Activated B cell treated with CpG ODN at 0.5 μM for 24 hours (primary cell): ENCODE results near the gene FKBP8. TPM values are rescaled to one million over a fixed set of nuclear protein-coding genes. Genes with fewer than 3 reads are reported as not detected.

Experiments used
- ATAC-seq: fragments of 200-7000 bp; cut with Tn5 transposase; one replicate; pipeline ENCODE4 v1.10.0; 2021; ENCODE audit warnings: low read depth, mild to moderate bottlenecking, moderate library complexity
- CTCF ChIA-PET: fragments of 350-600 bp; sonication (Branson Sonifier 250); formaldehyde crosslinking; loops from one replicate; lab custom pipeline; 2021; ENCODE audit warnings: antibody characterized with exemption; lab: Charles Lee
- POLR2A ChIA-PET: fragments of 350-600 bp; sonication (Branson Sonifier 250); formaldehyde crosslinking; loops from one replicate; lab custom pipeline; 2021; ENCODE audit warnings: antibody characterized with exemption; lab: Charles Lee
- DNase-seq: peaks from one replicate; pipeline ENCODE4 v3.0.0; 2022
- H3K27ac Mint-ChIP-seq: one replicate; pipeline ENCODE4 v1.8.0; 2020; ENCODE audit warnings: mixed read lengths
- H3K27me3 Mint-ChIP-seq: one replicate; pipeline ENCODE4 v1.8.0; 2021; ENCODE audit warnings: mixed read lengths
- H3K36me3 Mint-ChIP-seq: one replicate; pipeline ENCODE4 v1.8.0; 2021; ENCODE audit warnings: low read depth, mixed read lengths
- H3K4me1 Mint-ChIP-seq: one replicate; pipeline ENCODE4 v1.8.0; 2021; ENCODE audit warnings: mixed read lengths
- H3K4me3 Mint-ChIP-seq: one replicate; pipeline ENCODE4 v1.8.0; 2020; ENCODE audit warnings: mild to moderate bottlenecking, mixed read lengths
- H3K9me3 Mint-ChIP-seq: one replicate; pipeline ENCODE4 v1.8.0; 2020; ENCODE audit warnings: mixed read lengths
- CTCF ChIP-seq: fragments of 200-600 bp; IDR thresholded peaks from one replicate; pipeline ENCODE4 v1.8.0; 2022; ENCODE audit warnings: antibody characterized with exemption, mild to moderate bottlenecking
- intact Hi-C: fragments of 100-400 bp; cut with micrococcal nuclease; formaldehyde crosslinking; loops from one replicate; pipeline ENCODE4 v1.15.1; 2024
- total RNA-seq: library from RNA; stranded (reverse); gene quantifications from 2 replicates; pipeline ENCODE4 v1.2.3, GENCODE V29; 2022

The FKBP8 gene
- total RNA-seq, 1 donor from 2014 or later = 133 TPM

- intact Hi-C loops = loop anchor here (5.0 kb wide), 3 partner anchors 44 to 331 kb away; partner anchors contain the start of genes COPE, DDX49 and FKBP8
- peaks cover 36% of the 10 kb centered on the region for H3K4me1 Mint-ChIP-seq
- ChIA-PET POLR2A (interaction anchor here (0.9 to 3.4 kb wide), 5 partner anchors 14 to 333 kb away, joined by 3 to 35 read pairs (median 3); partner anchors contain the start of genes COPE, DDX49 and KXD1), CTCF (interaction anchor here (1.1 to 1.6 kb wide), 3 partner anchors 8 to 261 kb away, joined by 3 to 5 read pairs (median 4); no protein-coding TSS in a partner anchor)
- no peaks in the 10 kb centered on the region for H3K9me3 Mint-ChIP-seq
- peak overlapping the region; percentile 9 for H3K4me3 Mint-ChIP-seq
- no peak for TF ChIP-seq CTCF
- no peak for ATAC-seq
- H3K27ac Mint-ChIP-seq = no peak overlapping the region
- peaks cover 8% of the 10 kb centered on the region for H3K36me3 Mint-ChIP-seq
- DNase-seq = no peak
- peaks cover 2% of the 10 kb centered on the region for H3K27me3 Mint-ChIP-seq
Observed at GRCh38 chr19:18586306-18586705, 42.9 kb upstream of the FKBP8 start.

- POLR2A ChIA-PET = interaction anchor here (2.4 kb wide), 1 partner anchor 9 kb away, joined by 13 read pairs; the partner anchor contains the start of gene UBA52
- ATAC-seq = no peak
- H3K4me3 Mint-ChIP-seq = no peak overlapping the region
Observed at GRCh38 chr19:18580311-18580710, 36.9 kb upstream of the FKBP8 start.

GRCh38 chr19:18577365-18577914 lies 34.1 kb upstream of the FKBP8 start:
- peaks cover 59% of the 10 kb centered on the region for H3K36me3 Mint-ChIP-seq
- H3K9me3 Mint-ChIP-seq = no peaks in the 10 kb centered on the region
- no peak for TF ChIP-seq CTCF
- POLR2A ChIA-PET = interaction anchor here (0.5 to 2.6 kb wide), 3 partner anchors 11 to 96 kb away, joined by 4 to 21 read pairs (median 8); partner anchors contain the start of genes KXD1 and REX1BD
- DNase-seq (no peak), ATAC-seq (no peak)
- CTCF ChIA-PET = interaction anchor here (1.2 kb wide), 1 partner anchor 12 kb away, joined by 4 read pairs; no protein-coding TSS in a partner anchor
- peak overlapping the region; percentile 59 for H3K27ac Mint-ChIP-seq
- intact Hi-C loops = no loop called here
- no peaks in the 10 kb centered on the region for H3K27me3 Mint-ChIP-seq
- no peak overlapping the region for H3K4me3 Mint-ChIP-seq
- H3K4me1 Mint-ChIP-seq = peaks cover 25% of the 10 kb centered on the region

More at GRCh38 chr19:18580311-18580710, 36.9 kb upstream of the FKBP8 start:
- intact Hi-C loops = no loop called here
- CTCF ChIA-PET = no interaction called here
- Mint-ChIP-seq H3K27me3 (peaks cover 2% of the 10 kb centered on the region), H3K27ac (no peak overlapping the region), H3K9me3 (no peaks in the 10 kb centered on the region), H3K36me3 (peaks cover 31% of the 10 kb centered on the region), H3K4me1 (peaks cover 10% of the 10 kb centered on the region)
- no peak for DNase-seq
- no peak for TF ChIP-seq CTCF

GRCh38 chr19:18576383-18576782 lies 33.0 kb upstream of the FKBP8 start:
- Mint-ChIP-seq H3K4me3 (no peak overlapping the region), H3K27me3 (no peaks in the 10 kb centered on the region), H3K36me3 (peaks cover 64% of the 10 kb centered on the region), H3K9me3 (no peaks in the 10 kb centered on the region), H3K27ac (no peak overlapping the region), H3K4me1 (peaks cover 33% of the 10 kb centered on the region)
- TF ChIP-seq CTCF = no peak
- CTCF ChIA-PET = interaction anchor here (1.2 to 1.5 kb wide), 2 partner anchors 13 to 18 kb away, joined by 3 to 4 read pairs; no protein-coding TSS in a partner anchor
- POLR2A ChIA-PET = interaction anchor here (0.7 to 2.6 kb wide), 4 partner anchors 12 to 144 kb away, joined by 3 to 21 read pairs (median 6); partner anchors contain the start of genes KXD1 and REX1BD
- DNase-seq (no peak), ATAC-seq (no peak)
- intact Hi-C loops = no loop called here

- no peaks in the 10 kb centered on the region for H3K27me3 Mint-ChIP-seq
- peaks cover 36% of the 10 kb centered on the region for H3K4me1 Mint-ChIP-seq
- ATAC-seq (no peak), DNase-seq (no peak)
- intact Hi-C loops = no loop called here
- H3K36me3 Mint-ChIP-seq = peaks cover 68% of the 10 kb centered on the region
- no peak overlapping the region for H3K4me3 Mint-ChIP-seq
- ChIA-PET CTCF (no interaction called here), POLR2A (interaction anchor here (0.6 kb wide), 1 partner anchor 18 kb away, joined by 5 read pairs; no protein-coding TSS in a partner anchor)
- no peaks in the 10 kb centered on the region for H3K9me3 Mint-ChIP-seq
- no peak overlapping the region for H3K27ac Mint-ChIP-seq
- no peak for TF ChIP-seq CTCF
Observed at GRCh38 chr19:18574691-18575291, 31.4 kb upstream of the FKBP8 start.
